Naive thymus-derived CD4-positive, alpha-beta T cell (primary cell): ENCODE data around the gene KRT6B. TPM values are rescaled to one million over a fixed set of nuclear protein-coding genes. Genes with fewer than 3 reads are reported as not detected.
"Not testable (repeated sequence)": the region's sequence is repeated elsewhere in the genome, so short reads cannot be mapped to it uniquely, and the experiment has no call there.

ENCODE experiments used
- ATAC-seq: fragments of 150-1000 bp; cut with Tn5 transposase; 2 replicates; pipeline ENCODE4 v1.10.0; 2021; ENCODE audit warnings: mild to moderate bottlenecking, moderate library complexity
- CTCF ChIA-PET: fragments of 350-600 bp; sonication (Branson Sonifier 250); formaldehyde crosslinking; loops from one replicate; lab custom pipeline; 2021; ENCODE audit warnings: antibody characterized with exemption; lab: Charles Lee
- POLR2A ChIA-PET: fragments of 350-600 bp; sonication (Branson Sonifier 250); formaldehyde crosslinking; loops from one replicate; lab custom pipeline; 2021; ENCODE audit warnings: antibody characterized with exemption, inconsistent platforms; lab: Charles Lee
- DNase-seq, 9 donors: peaks; one replicate each; pipeline versions ENCODE4 v3.0.0 to v3.0.0-alpha.2; 2020 to 2022; ENCODE audit warnings: mixed read lengths in 1 of 9
- H3K27ac ChIP-seq: one replicate; pipeline ENCODE4 v1.7.0; 2013; ENCODE audit warnings: mild to moderate bottlenecking, low read depth, low read length, moderate library complexity
- H3K27me3 ChIP-seq, 2 donors: one replicate each; pipeline ENCODE4 v1.7.0; 2013; ENCODE audit warnings: low read length in 2 of 2, mild to moderate bottlenecking in 2 of 2, moderate library complexity in 2 of 2; ENCODE audit not compliant: control insufficient read depth in 2 of 2, insufficient read depth in 2 of 2
- H3K36me3 ChIP-seq, 3 experiments: 1 replicate in 2 of 3; 2 replicates in 1 of 3; pipeline ENCODE4 v1.7.0; 2013; ENCODE audit warnings: low read length in 3 of 3, mild to moderate bottlenecking in 3 of 3, moderate library complexity in 1 of 3; ENCODE audit not compliant: insufficient read depth in 3 of 3, control insufficient read depth in 2 of 3
- H3K4me1 ChIP-seq, 2 donors: one replicate each; pipeline ENCODE4 v1.7.0; 2013; ENCODE audit warnings: low read length in 2 of 2, mild to moderate bottlenecking in 2 of 2, moderate library complexity in 1 of 2; ENCODE audit not compliant: control insufficient read depth in 2 of 2, insufficient read depth in 2 of 2
- H3K4me3 ChIP-seq: 2 replicates; pipeline ENCODE4 v1.7.0; 2013; ENCODE audit warnings: mild to moderate bottlenecking, low read length
- H3K9me3 ChIP-seq, 3 experiments: 1 replicate in 2 of 3; 2 replicates in 1 of 3; pipeline ENCODE4 v1.7.0; 2013; ENCODE audit warnings: low read length in 3 of 3; ENCODE audit not compliant: control insufficient read depth in 2 of 3
- H3K27ac Mint-ChIP-seq, 9 donors: one replicate each; pipeline ENCODE4 v1.8.0; 2020 to 2022; ENCODE audit warnings: mixed read lengths in 9 of 9, mild to moderate bottlenecking in 8 of 9, moderate library complexity in 5 of 9, inconsistent platforms in 2 of 9
- H3K27me3 Mint-ChIP-seq, 5 donors: one replicate each; pipeline ENCODE4 v1.8.0; 2021 to 2022; ENCODE audit warnings: mixed read lengths in 5 of 5, mild to moderate bottlenecking in 1 of 5
- H3K36me3 Mint-ChIP-seq, 5 donors: one replicate each; pipeline ENCODE4 v1.8.0; 2020 to 2022; ENCODE audit warnings: mixed read lengths in 5 of 5, mild to moderate bottlenecking in 3 of 5, inconsistent platforms in 1 of 5
- H3K4me1 Mint-ChIP-seq, 7 donors: one replicate each; pipeline ENCODE4 v1.8.0; 2020 to 2022; ENCODE audit warnings: mixed read lengths in 7 of 7, mild to moderate bottlenecking in 3 of 7, inconsistent platforms in 1 of 7
- H3K4me3 Mint-ChIP-seq, 10 donors: one replicate each; pipeline ENCODE4 v1.8.0; 2020 to 2022; ENCODE audit warnings: mild to moderate bottlenecking in 10 of 10, mixed read lengths in 10 of 10, moderate library complexity in 6 of 10, inconsistent platforms in 2 of 10
- H3K9me3 Mint-ChIP-seq, 11 donors: one replicate each; pipeline ENCODE4 v1.8.0; 2020 to 2022; ENCODE audit warnings: mixed read lengths in 11 of 11, mild to moderate bottlenecking in 4 of 11, inconsistent platforms in 1 of 11, moderate library complexity in 1 of 11
- intact Hi-C, 2 donors: fragments of 100-400 bp; cut with micrococcal nuclease; formaldehyde crosslinking; loops; one replicate each; pipeline ENCODE4 v1.15.1; 2023
- polyA plus RNA-seq, 2 donors: library from polyadenylated mRNA; unstranded; fragments of 300-500 nt; fragmentation: Illumina TruSeq; gene quantifications; one replicate each; pipeline ENCODE4 v1.2.3, GENCODE V29; 2021
- total RNA-seq, 6 experiments: library from RNA in 5 of 6; stranded (reverse) in 5 of 6; gene quantifications; 1 replicate in 5 of 6; 2 replicates in 1 of 6; pipeline ENCODE4 v1.2.3 and lab custom pipeline; 2021 to 2026

The KRT6B gene
- total and polyA plus RNA-seq, 7 experiments from 2014 or later: not detected

DNA sequence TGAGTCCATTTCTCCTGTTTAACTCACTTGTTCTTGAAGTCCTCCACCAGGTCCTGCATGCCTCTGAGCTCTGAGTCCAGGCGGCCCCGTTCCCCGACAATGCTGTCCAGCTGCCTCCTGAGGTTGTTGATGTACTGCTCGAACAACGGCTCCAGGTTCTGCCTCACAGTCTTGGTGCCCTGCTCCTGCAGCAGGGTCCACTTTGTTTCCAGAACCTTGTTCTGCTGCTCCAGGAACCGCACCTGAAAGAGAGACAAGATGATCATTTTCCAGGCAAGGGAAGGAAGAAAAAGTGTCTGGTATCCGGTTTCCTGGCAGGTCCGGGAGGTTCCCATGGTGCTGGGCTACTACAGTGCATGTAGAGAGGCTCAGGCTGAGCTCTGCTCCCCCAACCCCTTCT, 39.5 kb upstream of the KRT6B start:
- H3K27ac Mint-ChIP-seq, ATAC-seq, POLR2A ChIA-PET, H3K9me3 Mint-ChIP-seq, CTCF ChIA-PET, H3K27me3 ChIP-seq, intact Hi-C loops, DNase-seq, H3K4me1 Mint-ChIP-seq, H3K27ac ChIP-seq, H3K36me3 Mint-ChIP-seq, H3K4me3 ChIP-seq, H3K4me3 Mint-ChIP-seq, H3K36me3 ChIP-seq, H3K9me3 ChIP-seq, H3K4me1 ChIP-seq: not testable (repeated sequence)
- H3K27me3 Mint-ChIP-seq: peaks cover 17 to 49% (median 36%) of the 10 kb centered on the region in 5 donors

DNA sequence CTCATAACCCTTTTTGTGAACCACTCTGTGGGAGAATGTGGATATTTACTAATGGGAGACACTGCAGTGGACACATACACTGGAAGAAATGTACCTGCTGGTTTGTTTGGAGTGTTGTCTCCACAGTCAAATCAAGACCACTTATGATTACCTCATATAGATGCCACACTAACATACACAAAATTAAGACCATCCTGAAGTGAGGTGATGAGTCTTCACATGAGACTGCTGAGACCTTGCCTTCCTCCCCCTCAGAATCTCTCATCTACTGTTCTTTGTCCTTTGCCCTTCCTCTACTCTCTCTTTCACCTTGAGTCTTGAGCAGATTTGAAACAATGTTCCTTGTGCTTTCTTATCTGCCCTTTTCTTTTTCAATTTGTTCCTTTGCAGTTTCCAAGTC, 36.8 kb upstream of the KRT6B start:
- Mint-ChIP-seq H3K4me1 (no peaks in the 10 kb centered on the region), H3K27ac (no peak overlapping the region), H3K27me3 (peaks cover 26 to 66% (median 49%) of the 10 kb centered on the region in 5 donors), H3K36me3 (peaks cover 0 to 7% (median 0%) of the 10 kb centered on the region in 5 donors), H3K4me3 (no peak overlapping the region), H3K9me3 (peaks cover 0 to 18% (median 9%) of the 10 kb centered on the region in 11 donors)
- no peak for DNase-seq
- Histone ChIP-seq H3K27me3 (peaks cover 0 to 4% of the 10 kb centered on the region in 2 donors), H3K4me3 (no peak overlapping the region), H3K27ac (no peak overlapping the region), H3K4me1 (no peaks in the 10 kb centered on the region), H3K36me3 (no peaks in the 10 kb centered on the region), H3K9me3 (no peaks in the 10 kb centered on the region)
- no peak for ATAC-seq
- ChIA-PET CTCF (no interaction called here), POLR2A (no interaction called here)
- intact Hi-C loops: no loop called here

DNA sequence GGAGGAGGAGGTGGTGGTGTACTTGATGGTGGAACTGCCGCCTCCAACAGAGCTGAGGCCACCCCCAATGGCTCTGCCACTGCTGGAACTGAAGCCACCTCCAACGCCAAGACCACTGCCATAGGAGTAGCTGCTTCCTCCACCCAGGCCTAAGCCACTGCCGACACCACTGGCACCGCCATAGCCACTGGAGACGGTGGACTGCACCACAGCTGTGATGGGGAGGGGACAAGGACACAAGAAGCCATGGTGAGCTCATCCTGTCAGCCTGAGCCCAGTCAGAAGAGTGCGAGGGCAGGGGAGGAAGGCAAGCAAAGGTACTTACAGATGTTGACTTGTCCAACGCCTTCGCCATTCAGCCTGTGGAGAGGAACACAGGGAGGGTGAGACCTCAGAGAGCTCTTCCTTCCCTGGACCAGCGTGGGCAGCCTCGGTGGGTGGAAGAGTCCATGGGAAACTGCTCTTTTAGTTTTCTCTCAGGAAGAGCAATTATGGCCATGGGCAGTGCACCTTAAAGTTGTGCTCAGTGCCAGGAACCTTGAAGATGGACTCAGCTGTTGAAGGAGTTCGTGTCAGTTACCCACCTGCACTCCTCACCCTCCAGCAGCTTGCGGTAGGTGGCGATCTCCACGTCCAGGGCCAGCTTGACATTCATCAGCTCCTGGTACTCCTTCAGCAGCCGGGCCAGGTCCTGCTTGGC, 35.9 kb upstream of the KRT6B start:
- intact Hi-C loops, H3K9me3 ChIP-seq, H3K36me3 Mint-ChIP-seq, POLR2A ChIA-PET, ATAC-seq, DNase-seq, H3K36me3 ChIP-seq, H3K27ac ChIP-seq, H3K4me3 ChIP-seq, CTCF ChIA-PET, H3K4me3 Mint-ChIP-seq, H3K27ac Mint-ChIP-seq, H3K4me1 Mint-ChIP-seq, H3K27me3 ChIP-seq, H3K4me1 ChIP-seq: not testable (repeated sequence)
- H3K9me3 Mint-ChIP-seq: peaks cover 0 to 18% (median 9%) of the 10 kb centered on the region in 11 donors
- peaks cover 32 to 67% (median 51%) of the 10 kb centered on the region in 5 donors for H3K27me3 Mint-ChIP-seq

DNA sequence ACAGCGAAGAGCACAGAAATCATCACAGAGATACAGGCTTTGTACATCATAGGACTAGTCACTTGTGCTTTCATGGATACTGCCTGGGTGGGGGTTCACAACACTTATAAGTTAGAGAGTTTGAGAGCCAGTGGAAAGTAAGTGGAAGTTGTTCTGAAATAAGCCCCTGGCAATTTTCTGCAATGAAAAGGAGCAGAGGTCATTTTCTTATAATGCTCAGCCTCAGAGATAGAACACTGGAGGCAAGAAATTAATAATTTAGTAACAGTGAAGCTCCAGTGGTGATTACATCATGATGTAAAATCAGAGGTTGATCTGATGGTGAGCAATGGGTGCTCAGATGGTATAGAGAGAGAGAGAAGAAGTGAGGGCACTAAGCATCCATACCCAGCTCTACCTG, 35.3 kb upstream of the KRT6B start:
- Histone ChIP-seq H3K9me3 (no peaks in the 10 kb centered on the region), H3K27me3 (peaks cover 0 to 4% of the 10 kb centered on the region in 2 donors), H3K4me1 (no peaks in the 10 kb centered on the region), H3K4me3 (no peak overlapping the region), H3K27ac (no peak overlapping the region), H3K36me3 (no peaks in the 10 kb centered on the region)
- H3K4me1 Mint-ChIP-seq: no peaks in the 10 kb centered on the region
- H3K27ac Mint-ChIP-seq: no peak overlapping the region
- H3K4me3 Mint-ChIP-seq: no peak overlapping the region
- ATAC-seq (no peak), DNase-seq (no peak)
- ChIA-PET CTCF (no interaction called here), POLR2A (no interaction called here)
- H3K27me3 Mint-ChIP-seq: peaks cover 35 to 69% (median 48%) of the 10 kb centered on the region in 5 donors
- H3K36me3 Mint-ChIP-seq: peaks cover 0 to 7% (median 0%) of the 10 kb centered on the region in 5 donors
- peaks cover 0 to 18% (median 9%) of the 10 kb centered on the region in 11 donors for H3K9me3 Mint-ChIP-seq
- intact Hi-C loops: no loop called here

DNA sequence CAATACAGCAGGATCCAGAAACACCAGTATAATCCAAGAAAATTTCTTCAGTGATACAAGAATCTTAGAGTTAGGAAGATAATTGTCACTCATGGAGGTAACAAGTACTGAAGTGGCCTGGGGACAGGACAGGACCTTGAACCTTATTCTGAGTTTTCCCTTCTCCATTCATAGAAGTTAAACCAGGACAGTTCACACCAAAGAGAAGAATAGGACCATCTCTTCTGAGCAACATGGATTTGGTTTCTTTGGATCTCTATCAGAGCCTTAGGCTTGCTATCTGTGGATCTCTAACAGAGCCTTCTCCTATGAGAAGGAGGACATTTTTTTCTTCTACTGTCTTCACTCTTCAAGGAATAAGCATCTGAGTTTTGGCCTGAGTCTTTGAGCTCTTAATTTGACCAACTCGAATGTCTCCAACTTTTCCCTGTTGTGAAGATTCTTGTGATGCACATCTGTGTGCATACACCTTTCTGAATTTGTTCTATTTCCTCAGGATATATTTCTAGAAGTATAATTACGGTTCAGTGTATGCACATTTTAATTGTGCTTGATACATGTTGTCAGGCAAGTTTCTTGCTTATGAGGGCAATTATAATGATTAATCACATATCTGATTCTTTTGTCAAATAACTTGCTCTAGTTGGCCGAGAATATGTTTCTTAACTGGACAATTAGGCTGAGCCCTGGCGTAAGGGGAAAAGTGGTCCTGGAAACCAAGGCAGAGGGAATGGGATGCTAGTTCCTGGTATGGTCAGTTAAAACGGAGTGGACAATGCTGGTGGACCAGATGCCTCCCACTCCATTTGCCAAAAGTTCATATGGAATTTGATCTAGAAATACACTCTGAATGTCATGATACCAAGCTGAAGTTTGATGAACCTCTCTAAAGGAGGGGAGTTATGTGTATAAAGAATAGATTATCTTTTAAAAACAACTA, 34.5 kb upstream of the KRT6B start:
- no peaks in the 10 kb centered on the region for H3K9me3 ChIP-seq
- DNase-seq (no peak), ATAC-seq (no peak)
- no peaks in the 10 kb centered on the region for H3K4me1 ChIP-seq
- no peak overlapping the region for H3K27ac Mint-ChIP-seq
- H3K4me3 ChIP-seq: no peak overlapping the region
- H3K4me1 Mint-ChIP-seq: no peaks in the 10 kb centered on the region
- intact Hi-C loops: no loop called here
- peaks cover 0 to 7% (median 0%) of the 10 kb centered on the region in 5 donors for H3K36me3 Mint-ChIP-seq
- peaks cover 0 to 18% (median 9%) of the 10 kb centered on the region in 11 donors for H3K9me3 Mint-ChIP-seq
- H3K27ac ChIP-seq: no peak overlapping the region
- H3K27me3 ChIP-seq: peaks cover 0 to 4% of the 10 kb centered on the region in 2 donors
- no peak overlapping the region for H3K4me3 Mint-ChIP-seq
- no peaks in the 10 kb centered on the region for H3K36me3 ChIP-seq
- ChIA-PET CTCF (no interaction called here), POLR2A (no interaction called here)
- H3K27me3 Mint-ChIP-seq: peaks cover 39 to 61% (median 44%) of the 10 kb centered on the region in 5 donors

DNA sequence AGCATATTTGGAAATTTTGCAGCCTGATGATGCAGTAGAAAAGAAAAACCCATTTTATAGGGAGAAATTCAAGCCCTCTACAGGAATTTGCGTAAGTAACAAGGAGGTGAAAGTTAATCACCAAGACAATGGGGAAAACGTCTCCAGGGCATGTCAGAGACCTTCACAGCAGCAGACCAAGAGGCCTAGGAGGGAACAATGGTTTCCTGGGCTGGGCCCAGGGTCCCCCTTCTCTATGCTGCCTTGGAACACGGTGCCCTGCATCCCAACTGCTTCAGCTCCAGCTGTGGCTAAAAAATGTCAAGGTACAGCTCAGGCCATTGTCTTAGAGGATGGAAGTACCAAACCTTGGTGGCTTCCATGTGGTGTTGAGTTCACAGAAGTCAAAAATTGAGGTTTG, 28.1 kb upstream of the KRT6B start:
- peaks cover 19 to 39% (median 25%) of the 10 kb centered on the region in 5 donors for H3K27me3 Mint-ChIP-seq
- no peaks in the 10 kb centered on the region for H3K36me3 ChIP-seq
- H3K36me3 Mint-ChIP-seq: peaks cover 0 to 4% (median 0%) of the 10 kb centered on the region in 5 donors
- intact Hi-C loops: no loop called here
- peaks cover 0 to 14% (median 6%) of the 10 kb centered on the region in 11 donors for H3K9me3 Mint-ChIP-seq
- H3K4me1 ChIP-seq: no peaks in the 10 kb centered on the region
- ATAC-seq (no peak), DNase-seq (no peak)
- no peaks in the 10 kb centered on the region for H3K27me3 ChIP-seq
- no peak overlapping the region for H3K4me3 ChIP-seq
- no peak overlapping the region for H3K27ac ChIP-seq
- H3K27ac Mint-ChIP-seq: no peak overlapping the region
- ChIA-PET POLR2A (no interaction called here), CTCF (no interaction called here)
- H3K4me3 Mint-ChIP-seq: no peak overlapping the region
- no peaks in the 10 kb centered on the region for H3K4me1 Mint-ChIP-seq
- H3K9me3 ChIP-seq: no peaks in the 10 kb centered on the region
